ENCODE results near the gene SNTB2. TPM values are rescaled to one million over a fixed set of nuclear protein-coding genes. Genes with fewer than 3 reads are reported as not detected.
A peak's percentile ranks its signal among the peaks of the same experiment; 100 is the strongest.

Gene SNTB2
- total and polyA plus RNA-seq, 2 of the 4 experiments (the other 2 are of a cell fraction): 23.5 to 47.5 TPM

DNA sequence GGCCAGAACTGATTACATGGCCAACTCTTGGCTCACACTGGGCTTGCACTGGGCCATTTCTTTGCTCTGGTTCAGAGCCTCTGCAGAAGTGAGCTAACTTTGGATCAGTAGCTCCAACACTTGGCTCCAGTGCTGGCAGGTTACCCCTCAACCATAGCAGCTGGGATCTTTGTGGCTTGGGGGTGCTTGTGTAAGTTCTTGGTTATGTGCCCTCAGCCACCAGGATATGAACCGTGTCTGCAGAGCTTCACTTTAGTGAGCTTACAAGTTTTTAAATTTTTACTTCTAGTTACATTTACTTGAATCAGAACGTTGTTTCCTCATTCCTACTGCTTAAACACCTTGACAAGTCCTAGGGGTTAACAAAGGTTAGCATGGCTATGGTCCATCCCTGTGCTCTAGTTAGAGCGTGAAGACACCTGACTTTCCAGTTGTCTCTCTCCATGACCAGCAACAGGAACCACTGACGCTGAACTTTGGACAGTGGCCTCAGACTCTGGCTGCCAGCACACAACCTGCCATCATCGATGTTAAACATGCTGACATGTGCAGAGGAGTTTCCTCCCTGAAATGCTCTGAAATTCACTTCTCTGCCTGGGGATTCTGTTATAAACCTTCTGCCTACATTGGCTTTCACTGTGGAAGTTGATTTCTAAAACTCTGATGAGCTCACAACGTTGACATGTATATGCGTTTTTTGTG lies 139.4 kb downstream of the SNTB2 start:
- H4K8ac ChIP-seq (ENCODE audit: low read depth in 2 of 2, low read length in 2 of 2): no peak overlapping the region
- in situ Hi-C loops (cut with MboI; ENCODE audit: low sequenced_read_pairs) (no loop called here), dilution Hi-C loops (cut with HindIII; ENCODE audit: low sequenced_read_pairs, unreplicated experiment) (no loop called here), intact Hi-C loops (cut with micrococcal nuclease) (no loop called here)
- H3K36me3 ChIP-seq (ENCODE audit: control insufficient read depth, insufficient read depth, low read length): peaks cover 50% of the 10 kb centered on the region
- DNase-seq (no peak), ATAC-seq (ENCODE audit: low read depth) (no peak)
- H3K56ac ChIP-seq (ENCODE audit: extremely low read depth, insufficient read depth, low read length): no peak overlapping the region
- peaks cover 38 to 82% of the 10 kb centered on the region in 2 experiments for H3K79me1 ChIP-seq (ENCODE audit: low read depth in 1 of 2, low read length in 2 of 2)
- H3K4me1 ChIP-seq (ENCODE audit: control insufficient read depth, insufficient read depth, low read length): peaks cover 12% of the 10 kb centered on the region
- H3K9me1 ChIP-seq (ENCODE audit: insufficient read depth, low read length): peaks cover 13% of the 10 kb centered on the region
- no peaks in the 10 kb centered on the region for H3K9me3 ChIP-seq (ENCODE audit: control insufficient read depth, insufficient read depth, low read length)
- no TSS peak for BruUV-seq (replicated peaks)
- no peaks in the 10 kb centered on the region for H3K27me3 ChIP-seq (ENCODE audit: control insufficient read depth, insufficient read depth, low read length)
- no peak overlapping the region for H2BK20ac ChIP-seq (ENCODE audit: low read depth, low read length)
- H3K14ac ChIP-seq (replicated peaks; ENCODE audit: low read depth, low read length): no peak overlapping the region
- H4K5ac ChIP-seq (ENCODE audit: low read depth, low read length): no peak overlapping the region
- CTCF ChIA-PET: interaction anchor here (0.6 kb wide), 1 partner anchor 167 kb away, joined by 3 read pairs; no protein-coding TSS in a partner anchor
- H2BK120ac ChIP-seq (ENCODE audit: low read depth, low read length): no peak overlapping the region
- H3K4ac ChIP-seq (ENCODE audit: low read depth, low read length): no peak overlapping the region
- no peak overlapping the region for H2AK5ac ChIP-seq (ENCODE audit: low read depth, low read length)
- H2AK9ac ChIP-seq (replicated peaks; ENCODE audit: low read depth, low read length, poor library complexity): peak overlapping the region; percentile 52
- H3K18ac ChIP-seq (ENCODE audit: low read depth, low read length): no peak overlapping the region
- H2AFZ ChIP-seq (replicated peaks; ENCODE audit: low read length, poor library complexity): no peak overlapping the region
- no peak overlapping the region for H3K27ac ChIP-seq (ENCODE audit: insufficient read depth, low read length)
- H4K91ac ChIP-seq (ENCODE audit: insufficient read depth, low read depth, low read length): no peak overlapping the region
- H3K9ac ChIP-seq (ENCODE audit: low read depth, low read length): no peak overlapping the region
- peaks cover 72% of the 10 kb centered on the region for H4K20me1 ChIP-seq (ENCODE audit: insufficient read depth, low read length)
- TF ChIP-seq MAFK (IDR thresholded peaks at IDR 0.05; ENCODE audit: low read depth, low read length): no peak
- no peak for TF ChIP-seq BHLHE40 (IDR thresholded peaks at IDR 0.05; ENCODE audit: low read depth, low read length)
- TF ChIP-seq CHD1 (IDR thresholded peaks at IDR 0.05; ENCODE audit: low read depth, low read length): no peak
- no peak overlapping the region for H2BK15ac ChIP-seq (ENCODE audit: low read depth, low read length)
- no peak overlapping the region for H2BK5ac ChIP-seq (ENCODE audit: low read depth, low read length, poor library complexity, severe bottlenecking)
- POLR2A ChIA-PET (ENCODE audit: unreplicated experiment): interaction anchor here (0.5 kb wide), 1 partner anchor 66 kb away, joined by 3 read pairs; no protein-coding TSS in a partner anchor
- no peak overlapping the region for H3K4me3 ChIP-seq (ENCODE audit: insufficient read depth, low read depth, low read length)
- no peak overlapping the region for H3K23ac ChIP-seq (ENCODE audit: low read depth, low read length)
- 89% methylated on average over 4 of the region's 7 CpGs; no CpG with 5 or more reads in 1 of the 2 experiments for WGBS, 2 experiments (ENCODE audit: extremely low coverage in 2 of 2, insufficient read length in 1 of 2)
- no peak overlapping the region for H3K4me2 ChIP-seq (ENCODE audit: low read depth, low read length)

Measured in IMR-90 (cell line).